ENCODE data around the gene FMN1.

FMN1 gene

DNA sequence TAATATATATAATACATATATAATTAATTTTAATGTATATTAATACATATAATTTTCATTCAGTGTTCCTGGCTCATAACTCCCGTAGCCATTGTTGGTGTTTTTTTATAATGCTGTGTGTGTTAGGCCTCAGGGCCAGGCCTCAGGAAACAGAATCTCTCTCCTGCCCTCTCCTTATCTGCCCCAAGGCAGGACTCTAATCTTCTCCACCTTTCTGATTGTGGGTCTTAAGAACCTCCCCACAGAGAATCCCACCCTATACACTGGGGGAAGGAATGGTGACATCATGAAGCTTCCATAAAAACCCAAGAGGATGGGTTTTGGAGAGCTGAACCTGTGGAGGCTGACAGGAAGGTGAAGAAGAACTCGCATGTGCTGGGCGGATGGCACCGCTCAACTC, 4.0 kb upstream of the FMN1 start:
- no peak overlapping the region for H3K9ac ChIP-seq (ENCODE audit: low read depth, low read length)
- peaks cover 29% of the 10 kb centered on the region for H3K4me1 ChIP-seq (ENCODE audit: insufficient read depth, low read length)
- H3K4me3 ChIP-seq (ENCODE audit: low read length): no peak overlapping the region
- H3K27ac ChIP-seq (ENCODE audit: low read depth, low read length): no peak overlapping the region
- H3K36me3 ChIP-seq (ENCODE audit: insufficient read depth, low read length): no peaks in the 10 kb centered on the region
- H3K9me3 ChIP-seq (ENCODE audit: insufficient read depth, low read depth, low read length): no peaks in the 10 kb centered on the region
- WGBS: 95% methylated on average over 3 of the region's 4 CpGs
- H3K27me3 ChIP-seq (ENCODE audit: insufficient read depth, low read length): no peaks in the 10 kb centered on the region; the same call in 1 of the 2 replicates

DNA sequence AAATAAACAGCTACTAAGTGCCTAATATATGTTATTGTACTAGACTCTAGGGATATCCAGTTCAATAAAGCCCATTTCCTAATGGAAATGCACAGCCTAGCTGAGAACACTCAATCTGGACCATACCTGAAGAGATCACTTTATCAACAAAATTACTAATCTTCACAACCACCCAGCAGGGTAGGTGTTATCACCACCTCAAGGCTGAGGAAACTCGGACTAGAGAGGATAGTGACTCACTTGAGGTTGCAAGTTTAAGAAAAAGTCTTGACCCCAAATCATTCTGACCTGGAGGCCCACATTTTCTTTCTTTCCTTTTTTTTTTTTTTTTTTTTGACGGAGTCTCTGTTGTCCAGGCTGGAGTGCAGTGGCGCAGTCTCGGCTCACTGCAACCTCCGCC, 3.1 kb upstream of the FMN1 start:
- no peak overlapping the region for H3K9ac ChIP-seq (ENCODE audit: low read depth, low read length)
- no peak overlapping the region for H3K4me3 ChIP-seq (ENCODE audit: low read length)
- H3K4me1 ChIP-seq (ENCODE audit: insufficient read depth, low read length): peaks cover 36% of the 10 kb centered on the region
- H3K27me3 ChIP-seq (ENCODE audit: insufficient read depth, low read length): peaks cover 3% of the 10 kb centered on the region; the same call in 1 of the 2 replicates
- H3K27ac ChIP-seq (ENCODE audit: low read depth, low read length): no peak overlapping the region
- H3K36me3 ChIP-seq (ENCODE audit: insufficient read depth, low read length): no peaks in the 10 kb centered on the region
- no peaks in the 10 kb centered on the region for H3K9me3 ChIP-seq (ENCODE audit: insufficient read depth, low read depth, low read length)
- 92% methylated on average over 5 of the region's 5 CpGs for WGBS

DNA sequence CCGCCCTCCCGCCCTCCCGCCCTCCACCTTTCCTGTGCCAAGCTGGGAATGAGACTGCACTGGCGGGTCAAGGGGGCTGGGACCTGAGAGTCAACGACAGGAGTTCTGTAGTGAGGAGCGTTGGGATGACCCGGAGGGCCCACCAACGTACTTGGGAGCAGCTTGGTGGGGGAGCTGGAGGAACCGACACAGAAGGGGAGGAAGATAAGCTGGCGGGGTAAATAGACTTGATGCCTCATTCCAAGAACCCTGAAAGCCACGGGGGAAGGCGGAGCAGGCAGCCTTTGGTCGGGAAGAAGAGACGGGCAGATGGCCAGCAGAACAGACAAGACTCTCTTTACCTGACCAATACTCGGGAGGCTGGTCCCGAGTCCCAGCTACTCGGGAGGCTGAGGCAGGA, 277 bp downstream of the FMN1 start:
- no peaks in the 10 kb centered on the region for H3K36me3 ChIP-seq (ENCODE audit: insufficient read depth, low read length)
- H3K27me3 ChIP-seq (ENCODE audit: insufficient read depth, low read length): peaks cover 3% of the 10 kb centered on the region; the same call in 1 of the 2 replicates
- H3K4me1 ChIP-seq (ENCODE audit: insufficient read depth, low read length): peaks cover 8% of the 10 kb centered on the region; the same call in 1 of the 2 replicates
- H3K27ac ChIP-seq (ENCODE audit: low read depth, low read length): no peak overlapping the region
- H3K4me3 ChIP-seq (ENCODE audit: low read length): peak overlapping the region; percentile 72
- no peaks in the 10 kb centered on the region for H3K9me3 ChIP-seq (ENCODE audit: insufficient read depth, low read depth, low read length)
- peak overlapping the region; percentile 24; the same call in 1 of the 2 replicates for H3K9ac ChIP-seq (ENCODE audit: low read depth, low read length)
- 3% methylated on average over 14 of the region's 17 CpGs for WGBS

DNA sequence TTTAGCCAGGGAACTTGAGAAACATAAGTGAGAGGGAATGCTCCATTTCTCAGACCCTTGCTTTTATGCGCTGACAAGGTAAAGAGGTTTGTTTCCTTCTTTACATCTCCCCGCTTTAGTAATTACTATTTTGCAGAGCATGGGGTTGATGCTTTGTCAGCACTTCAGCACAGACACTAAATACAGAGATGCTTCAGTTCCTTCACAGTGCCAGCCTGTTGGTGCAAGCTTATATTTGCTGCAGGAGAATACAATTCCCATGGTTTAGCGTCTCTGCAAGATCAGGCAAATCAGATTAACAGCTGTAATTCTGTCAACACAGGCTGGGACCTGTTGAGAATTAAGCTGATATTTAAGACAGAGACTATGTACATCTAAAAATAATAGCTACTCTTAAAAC, 2.9 kb downstream of the FMN1 start:
- no peak overlapping the region for H3K4me3 ChIP-seq (ENCODE audit: low read length)
- H3K27ac ChIP-seq (ENCODE audit: low read depth, low read length): no peak overlapping the region
- H3K9me3 ChIP-seq (ENCODE audit: insufficient read depth, low read depth, low read length): no peaks in the 10 kb centered on the region
- H3K27me3 ChIP-seq (ENCODE audit: insufficient read depth, low read length): peaks cover 3% of the 10 kb centered on the region; the same call in 1 of the 2 replicates
- H3K9ac ChIP-seq (ENCODE audit: low read depth, low read length): no peak overlapping the region
- WGBS: 93% methylated on average over 3 of the region's 3 CpGs
- no peaks in the 10 kb centered on the region for H3K36me3 ChIP-seq (ENCODE audit: insufficient read depth, low read length)
- H3K4me1 ChIP-seq (ENCODE audit: insufficient read depth, low read length): peaks cover 8% of the 10 kb centered on the region; the same call in 1 of the 2 replicates

DNA sequence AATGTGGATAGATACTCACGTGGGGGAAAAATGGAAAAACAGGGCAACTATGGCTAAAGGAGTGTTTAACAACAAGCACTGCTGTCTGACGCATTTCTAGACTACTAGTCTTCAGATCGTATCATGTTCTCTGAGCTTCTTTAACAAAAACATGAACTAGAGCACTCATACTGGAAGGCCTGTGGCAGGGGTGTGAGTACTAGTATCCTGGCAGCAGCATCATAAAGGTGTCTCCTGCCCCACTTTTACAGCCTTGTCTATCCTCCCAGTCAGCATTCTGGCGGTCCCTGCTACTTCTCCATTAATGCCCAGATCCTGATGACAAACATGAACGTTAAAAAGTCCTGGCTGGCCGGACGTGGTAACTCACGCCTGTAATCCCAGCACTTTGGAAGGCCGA, 4.0 kb downstream of the FMN1 start:
- WGBS: 93% methylated on average over 9 of the region's 9 CpGs
- H3K27me3 ChIP-seq (ENCODE audit: insufficient read depth, low read length): 0 out of 2 replicates have a peak, but pooled peaks cover 3% of the 10 kb centered on the region
- H3K27ac ChIP-seq (ENCODE audit: low read depth, low read length): no peak overlapping the region

DNA sequence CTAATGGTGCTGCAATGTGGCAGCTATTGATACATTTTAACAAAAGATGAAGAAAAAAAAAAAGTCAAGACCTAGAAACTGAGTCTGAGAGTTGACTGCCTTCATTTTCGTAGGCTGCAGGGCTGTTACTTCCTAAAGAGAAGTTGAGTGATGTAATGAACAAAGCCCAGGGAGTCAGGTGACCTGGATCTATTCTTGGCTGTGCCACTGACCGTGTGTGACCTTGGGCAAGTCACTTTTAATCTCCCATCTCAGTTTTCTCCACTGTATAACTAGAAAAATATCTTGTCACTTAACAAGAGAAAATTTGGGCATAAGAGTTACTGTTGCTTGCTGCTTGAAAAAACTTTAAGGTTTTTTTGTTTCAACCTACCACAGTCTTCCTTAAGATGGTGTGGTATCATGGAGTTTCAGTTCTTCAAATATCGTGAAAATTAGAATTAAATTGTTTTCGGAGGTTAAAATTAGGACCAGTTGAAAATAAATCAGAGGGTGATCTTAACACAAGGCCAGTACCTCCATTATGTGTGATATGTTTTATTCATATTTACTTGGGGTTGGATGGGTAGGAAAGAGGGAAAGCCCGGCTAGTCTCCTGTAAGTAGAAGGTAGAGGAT, 5.8 kb downstream of the FMN1 start:
- Histone ChIP-seq H3K4me3 (ENCODE audit: low read length) (no peak overlapping the region), H3K27me3 (ENCODE audit: insufficient read depth, low read length) (0 out of 2 replicates have a peak, but pooled peaks cover 3% of the 10 kb centered on the region), H3K4me1 (ENCODE audit: insufficient read depth, low read length) (peaks cover 8% of the 10 kb centered on the region; the same call in 1 of the 2 replicates), H3K27ac (ENCODE audit: low read depth, low read length) (no peak overlapping the region), H3K9ac (ENCODE audit: low read depth, low read length) (no peak overlapping the region), H3K9me3 (ENCODE audit: insufficient read depth, low read depth, low read length) (no peaks in the 10 kb centered on the region), H3K36me3 (ENCODE audit: insufficient read depth, low read length) (no peaks in the 10 kb centered on the region)
- 93% methylated on average over 4 of the region's 5 CpGs for WGBS

More for the DNA sequence above, 4.0 kb downstream of the FMN1 start:
- Histone ChIP-seq H3K4me3 (ENCODE audit: low read length) (no peak overlapping the region), H3K36me3 (ENCODE audit: insufficient read depth, low read length) (no peaks in the 10 kb centered on the region), H3K9me3 (ENCODE audit: insufficient read depth, low read depth, low read length) (no peaks in the 10 kb centered on the region), H3K4me1 (ENCODE audit: insufficient read depth, low read length) (peaks cover 8% of the 10 kb centered on the region; the same call in 1 of the 2 replicates), H3K9ac (ENCODE audit: low read depth, low read length) (no peak overlapping the region)

DNA sequence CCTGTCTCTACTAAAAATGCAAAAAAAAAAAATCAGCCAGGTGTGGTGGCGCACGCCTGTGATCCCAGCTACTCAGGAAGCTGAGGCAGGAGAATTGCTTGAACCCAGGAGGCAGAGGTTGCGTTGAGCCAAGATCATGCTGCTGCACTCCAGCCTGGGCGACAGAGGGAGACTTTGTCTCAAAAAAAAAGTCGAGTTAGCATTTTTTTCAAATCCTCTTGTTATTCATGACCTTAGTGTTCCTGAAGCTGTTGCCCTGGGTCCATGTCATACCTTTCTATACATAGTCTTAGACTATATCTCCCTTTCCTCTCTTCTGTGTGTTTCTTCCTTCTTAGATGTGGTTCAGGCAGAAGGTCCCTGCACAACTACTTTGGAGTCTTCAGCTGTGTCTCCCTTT, 6.4 kb downstream of the FMN1 start:
- 0 out of 2 replicates have a peak, but pooled peaks cover 3% of the 10 kb centered on the region for H3K27me3 ChIP-seq (ENCODE audit: insufficient read depth, low read length)
- no peak overlapping the region for H3K27ac ChIP-seq (ENCODE audit: low read depth, low read length)
- H3K4me3 ChIP-seq (ENCODE audit: low read length): no peak overlapping the region
- WGBS: 87% methylated on average over 5 of the region's 5 CpGs
- no peak overlapping the region for H3K9ac ChIP-seq (ENCODE audit: low read depth, low read length)
- H3K36me3 ChIP-seq (ENCODE audit: insufficient read depth, low read length): no peaks in the 10 kb centered on the region
- no peaks in the 10 kb centered on the region for H3K9me3 ChIP-seq (ENCODE audit: insufficient read depth, low read depth, low read length)
- peaks cover 3% of the 10 kb centered on the region; the same call in 1 of the 2 replicates for H3K4me1 ChIP-seq (ENCODE audit: insufficient read depth, low read length)

DNA sequence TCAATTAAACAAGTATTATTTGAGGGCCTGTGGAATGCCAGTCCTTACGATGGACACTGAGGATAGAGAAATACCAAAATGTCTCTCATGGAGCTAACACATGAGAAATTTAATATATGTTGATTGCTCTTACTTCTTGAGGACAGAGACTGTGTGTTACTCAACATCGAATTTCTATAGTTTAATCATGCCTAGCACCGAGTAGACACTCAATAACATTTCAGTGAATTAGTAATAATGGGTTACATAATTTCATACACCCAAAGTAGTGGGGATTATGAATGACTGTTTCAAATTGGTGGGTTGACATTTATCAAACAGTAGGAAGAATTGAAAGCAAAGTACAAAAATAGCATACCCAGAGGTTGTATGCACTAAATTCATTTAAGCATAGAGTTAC, 11.2 kb downstream of the FMN1 start:
- Histone ChIP-seq H3K27ac (ENCODE audit: low read depth, low read length) (no peak overlapping the region), H3K4me1 (ENCODE audit: insufficient read depth, low read length) (peaks cover 13% of the 10 kb centered on the region)
- WGBS: 77% methylated on average over 1 of the region's 3 CpGs

DNA sequence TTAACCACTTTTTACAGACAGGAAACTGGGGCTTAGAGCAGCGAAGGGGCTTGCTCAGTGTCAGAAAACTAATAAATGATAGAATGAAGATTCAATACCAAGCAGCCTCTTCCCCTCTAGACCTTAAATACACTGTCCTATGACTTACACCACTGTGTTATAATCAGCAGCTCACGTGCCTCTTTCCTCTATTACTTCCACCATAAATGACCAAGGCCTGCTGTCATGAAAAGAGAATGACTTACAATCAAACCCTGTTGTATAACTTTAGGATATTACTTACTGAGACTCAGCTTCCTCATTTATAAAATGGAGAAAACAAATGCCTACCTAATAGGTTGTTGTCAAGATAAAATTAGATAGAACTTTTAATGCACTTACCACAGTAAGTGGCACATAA, 11.6 kb downstream of the FMN1 start:
- Histone ChIP-seq H3K36me3 (ENCODE audit: insufficient read depth, low read length) (no peaks in the 10 kb centered on the region), H3K27ac (ENCODE audit: low read depth, low read length) (no peak overlapping the region), H3K9me3 (ENCODE audit: insufficient read depth, low read depth, low read length) (no peaks in the 10 kb centered on the region), H3K4me3 (ENCODE audit: low read length) (no peak overlapping the region), H3K4me1 (ENCODE audit: insufficient read depth, low read length) (peaks cover 13% of the 10 kb centered on the region), H3K27me3 (ENCODE audit: insufficient read depth, low read length) (no peaks in the 10 kb centered on the region), H3K9ac (ENCODE audit: low read depth, low read length) (no peak overlapping the region)
- 98% methylated on average over 2 of the region's 2 CpGs for WGBS

More for the DNA sequence above, 11.2 kb downstream of the FMN1 start:
- Histone ChIP-seq H3K9me3 (ENCODE audit: insufficient read depth, low read depth, low read length) (no peaks in the 10 kb centered on the region), H3K4me3 (ENCODE audit: low read length) (no peak overlapping the region), H3K27me3 (ENCODE audit: insufficient read depth, low read length) (no peaks in the 10 kb centered on the region), H3K36me3 (ENCODE audit: insufficient read depth, low read length) (no peaks in the 10 kb centered on the region), H3K9ac (ENCODE audit: low read depth, low read length) (no peak overlapping the region)

DNA sequence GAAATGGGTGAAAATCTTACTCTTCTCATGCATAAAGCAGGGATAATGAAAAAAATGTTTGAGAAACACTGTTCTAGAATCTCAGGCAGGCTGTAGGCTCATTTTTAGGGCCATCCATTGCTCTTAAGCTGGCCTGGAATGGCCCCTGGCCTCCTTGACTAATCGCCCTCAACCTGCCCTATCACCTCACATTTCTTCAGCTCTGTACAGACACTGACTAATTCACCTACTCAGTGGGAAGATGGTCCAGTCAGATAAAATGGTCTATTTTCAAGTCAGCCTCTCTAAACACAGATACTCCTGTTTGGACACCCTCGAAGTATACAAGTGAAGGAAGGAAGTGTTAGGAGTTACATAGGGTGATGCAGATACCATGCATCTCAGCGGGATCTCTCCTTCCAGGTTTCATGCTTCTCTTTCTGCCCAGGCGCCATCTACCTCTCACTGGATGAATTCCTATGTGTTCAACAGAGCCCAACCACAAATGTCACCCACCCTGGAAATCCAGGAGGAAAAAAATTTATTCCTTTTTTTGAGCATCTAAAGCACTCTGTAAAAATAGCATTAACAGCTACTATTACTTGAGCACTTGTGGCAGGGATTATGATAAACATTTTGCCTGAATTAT, 12.1 kb downstream of the FMN1 start:
- Histone ChIP-seq H3K4me3 (ENCODE audit: low read length) (no peak overlapping the region), H3K27me3 (ENCODE audit: insufficient read depth, low read length) (no peaks in the 10 kb centered on the region), H3K4me1 (ENCODE audit: insufficient read depth, low read length) (peaks cover 13% of the 10 kb centered on the region), H3K9me3 (ENCODE audit: insufficient read depth, low read depth, low read length) (no peaks in the 10 kb centered on the region), H3K9ac (ENCODE audit: low read depth, low read length) (no peak overlapping the region), H3K36me3 (ENCODE audit: insufficient read depth, low read length) (no peaks in the 10 kb centered on the region), H3K27ac (ENCODE audit: low read depth, low read length) (no peak overlapping the region)
- 73% methylated on average over 3 of the region's 4 CpGs for WGBS

DNA sequence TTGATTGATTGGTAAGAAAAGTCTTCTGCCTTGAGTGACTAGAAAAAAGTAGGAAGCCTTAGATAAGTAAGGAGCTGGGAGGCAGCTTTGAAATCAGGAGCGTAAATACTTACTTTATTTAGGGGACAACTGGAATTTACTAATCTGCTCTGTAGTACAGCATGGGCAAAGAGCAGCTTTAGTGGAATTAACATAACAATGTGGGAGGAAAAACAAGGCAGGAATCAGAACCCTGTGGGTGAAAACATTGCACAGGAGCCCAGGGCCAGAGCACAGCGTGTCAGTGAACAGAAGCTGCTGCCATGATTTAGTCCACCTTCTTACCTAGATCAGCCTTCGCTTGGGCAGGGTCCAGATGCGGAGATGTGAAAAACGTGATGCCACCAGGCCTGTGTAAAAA, 14.6 kb downstream of the FMN1 start:
- Histone ChIP-seq H3K9ac (ENCODE audit: low read depth, low read length) (no peak overlapping the region), H3K9me3 (ENCODE audit: insufficient read depth, low read depth, low read length) (no peaks in the 10 kb centered on the region), H3K27me3 (ENCODE audit: insufficient read depth, low read length) (no peaks in the 10 kb centered on the region), H3K4me1 (ENCODE audit: insufficient read depth, low read length) (peaks cover 13% of the 10 kb centered on the region), H3K36me3 (ENCODE audit: insufficient read depth, low read length) (no peaks in the 10 kb centered on the region), H3K4me3 (ENCODE audit: low read length) (no peak overlapping the region), H3K27ac (ENCODE audit: low read depth, low read length) (no peak overlapping the region)
- WGBS: 70% methylated on average over 5 of the region's 5 CpGs
